Astrocyte (in vitro differentiated cells and primary cell): ENCODE results near the gene PLIN4.

Experiments used
- CTCF ChIP-seq: IDR thresholded peaks from 2 replicates; pipeline ENCODE4 v1.5.1; 2011; ENCODE audit warnings: low read depth, mild to moderate bottlenecking, inconsistent platforms, low read length, moderate library complexity; ENCODE audit not compliant: insufficient read depth
- EZH2 ChIP-seq: IDR thresholded peaks from 2 replicates; pipeline ENCODE4 v1.6.1; 2012; ENCODE audit warnings: mild to moderate bottlenecking, low read length, inconsistent platforms; ENCODE audit not compliant: insufficient read depth

GRCh38 chr19:4536798-4537197 is 18.5 kb upstream of the PLIN4 start:
- TF ChIP-seq CTCF (no peak), EZH2 (no peak)
